OCI-M1 (cell line): ENCODE data around the gene BEND3.
"Not testable (repeated sequence)": the region's sequence is repeated elsewhere in the genome, so short reads cannot be mapped to it uniquely, and the experiment has no call there.

Source experiments
- DNase-seq: peaks from one replicate; lab custom pipeline; 2025; lab: John Stamatoyannopoulos, UW

The BEND3 gene

GRCh38 chr6:107114926-107115694, at the start of gene BEND3:
TSS of gene BEND3 (minus strand) at chr6:107115515. CDS start at chr6:107099285, 16,230 bp downstream.
- peak; percentile 46 for DNase-seq

- DNase-seq, result not testable (repeated sequence)
These were observed 49.0 kb upstream of the BEND3 start for GRCh38 chr6:107164299-107164698.

GRCh38 chr6:107161521-107161920, 46.2 kb upstream of the BEND3 start:
- DNase-seq, result no peak

- DNase-seq, result no peak
These were observed 41.3 kb upstream of the BEND3 start for GRCh38 chr6:107156617-107157016.

GRCh38 chr6:107154801-107155160, 39.5 kb upstream of the BEND3 start:
- no peak for DNase-seq

- no peak for DNase-seq
These were observed 39.0 kb upstream of the BEND3 start for GRCh38 chr6:107154131-107154800.

- no peak for DNase-seq
These were observed 37.5 kb upstream of the BEND3 start for GRCh38 chr6:107152638-107153430.

GRCh38 chr6:107144666-107145065, 29.4 kb upstream of the BEND3 start:
- DNase-seq, result no peak

- no peak for DNase-seq
These were observed 28.7 kb upstream of the BEND3 start for GRCh38 chr6:107144014-107144413.

GRCh38 chr6:107140581-107140980, 25.3 kb upstream of the BEND3 start:
- DNase-seq, result no peak

- DNase-seq, result not testable (repeated sequence)
These were observed 21.0 kb upstream of the BEND3 start for GRCh38 chr6:107136324-107136723.

- DNase-seq, result not testable (repeated sequence)
These were observed 19.8 kb upstream of the BEND3 start for GRCh38 chr6:107135048-107135680.

- DNase-seq, result peak; percentile 68
These were observed 17.1 kb upstream of the BEND3 start for GRCh38 chr6:107132330-107132954.

- DNase-seq, result peak; percentile 80
These were observed 14.1 kb upstream of the BEND3 start for GRCh38 chr6:107129370-107129925.

- no peak for DNase-seq
These were observed 13.3 kb upstream of the BEND3 start for GRCh38 chr6:107128577-107128976.

GRCh38 chr6:107128175-107128574, 12.9 kb upstream of the BEND3 start:
- no peak for DNase-seq

- no peak for DNase-seq
These were observed 10.5 kb upstream of the BEND3 start for GRCh38 chr6:107125771-107126170.

- DNase-seq, result no peak
These were observed 9.6 kb upstream of the BEND3 start for GRCh38 chr6:107124934-107125348.

- DNase-seq, result no peak
These were observed 8.2 kb upstream of the BEND3 start for GRCh38 chr6:107123501-107123900.

- DNase-seq, result no peak
These were observed 7.4 kb upstream of the BEND3 start for GRCh38 chr6:107122748-107123147.

GRCh38 chr6:107121964-107122495, 6.7 kb upstream of the BEND3 start:
- no peak for DNase-seq
